HepG2 (cell line): ENCODE measurements around the gene BARHL2. TPM values are rescaled to one million over a fixed set of nuclear protein-coding genes. Genes with fewer than 3 reads are reported as not detected.

Experiments
- LCORL ChIP-seq, 2 experiments: fragments of 450-650 bp in 1 of 2; sonication (generic) in 1 of 2; formaldehyde crosslinking in 1 of 2; IDR thresholded peaks; 2 replicates each; pipeline versions ENCODE4 v1.5.0 to v1.6.1; 2017 to 2020; ENCODE audit warnings: antibody characterized with exemption in 1 of 2, missing genetic modification reagents in 1 of 2
- POGZ ChIP-seq: sonication (generic); formaldehyde crosslinking; IDR thresholded peaks from 2 replicates; pipeline ENCODE4 v1.4.0; 2020; ENCODE audit warnings: mild to moderate bottlenecking, missing genetic modification reagents
- TARDBP ChIP-seq: sonication (generic); formaldehyde crosslinking; IDR thresholded peaks from 2 replicates; pipeline ENCODE4 v1.8.0; 2022; ENCODE audit warnings: mild to moderate bottlenecking, missing genetic modification reagents
- ZNF720 ChIP-seq: sonication (generic); formaldehyde crosslinking; IDR thresholded peaks from 2 replicates; pipeline ENCODE4 v1.4.0; 2020; ENCODE audit warnings: missing genetic modification reagents
- ZNF724P ChIP-seq: sonication (generic); formaldehyde crosslinking; IDR thresholded peaks from 2 replicates; pipeline ENCODE4 v1.8.0; 2022; ENCODE audit warnings: missing genetic modification reagents, borderline replicate concordance
- polyA plus RNA-seq, 8 experiments: library from polyadenylated mRNA; depleted of rRNA in 3 of 8; stranded (reverse) in 7 of 8; unstranded in 1 of 8; fragments of >200 nt; fragmentation: Illumina TruSeq in 4 of 8; extraction: Trizol in 4 of 8; gene quantifications; 2 replicates each; pipeline versions ENCODE4 v1.2.1 to v1.2.3, GENCODE V29; 2011 to 2016; ENCODE audit warnings: low read depth in 4 of 8, missing spikeins in 1 of 8, mixed read lengths in 1 of 8; ENCODE audit not compliant: insufficient read depth in 1 of 8
- total RNA-seq, 5 experiments: library from RNA; depleted of rRNA; stranded (reverse); fragments of >200 nt; fragmentation: Illumina TruSeq; extraction: Trizol; gene quantifications; 2 replicates each; pipeline ENCODE4 v1.2.3, GENCODE V29; 2016; ENCODE audit warnings: low read depth in 1 of 5
- TF ChIP-seq, protein P1 (sequence below), 2 experiments: IDR thresholded peaks; 2 replicates each; pipeline ENCODE4 v1.6.1; 2011 to 2012; ENCODE audit warnings: low read length in 2 of 2, borderline replicate concordance in 1 of 2, low read depth in 1 of 2, mild to moderate bottlenecking in 1 of 2, moderate library complexity in 1 of 2
- TF ChIP-seq, protein P2 (sequence below): sonication (generic); formaldehyde crosslinking; IDR thresholded peaks from 2 replicates; pipeline ENCODE4 v1.5.1; 2020; ENCODE audit warnings: missing genetic modification reagents, mild to moderate bottlenecking, borderline replicate concordance

Gene BARHL2
- total and polyA plus RNA-seq, 2 of the 13 experiments (the other 11 are each of a cell fraction or from before 2014, with no cell fraction given) = not detected

DNA sequence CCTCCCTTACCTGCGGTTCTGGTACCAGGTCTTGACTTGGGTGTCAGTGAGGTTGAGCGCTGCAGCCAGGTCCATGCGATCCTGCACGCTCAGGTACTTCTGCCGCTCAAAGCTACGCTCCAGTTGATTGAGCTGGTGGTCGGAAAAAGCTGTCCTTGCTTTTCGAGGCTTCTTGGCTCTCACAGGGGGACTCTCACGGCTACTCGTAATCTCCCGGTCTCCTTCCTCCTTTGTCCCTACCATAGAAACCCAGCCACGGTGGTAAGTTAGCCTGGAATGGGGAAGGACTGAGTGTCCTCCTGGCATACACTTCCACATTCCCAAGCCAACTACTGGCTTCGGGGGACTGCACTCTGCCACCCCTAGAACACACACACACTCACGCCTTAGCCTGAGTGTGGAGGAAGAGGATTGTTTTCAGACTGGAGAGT lies 2.6 kb downstream of the BARHL2 start (continued):
- TF ChIP-seq, protein P1, sequence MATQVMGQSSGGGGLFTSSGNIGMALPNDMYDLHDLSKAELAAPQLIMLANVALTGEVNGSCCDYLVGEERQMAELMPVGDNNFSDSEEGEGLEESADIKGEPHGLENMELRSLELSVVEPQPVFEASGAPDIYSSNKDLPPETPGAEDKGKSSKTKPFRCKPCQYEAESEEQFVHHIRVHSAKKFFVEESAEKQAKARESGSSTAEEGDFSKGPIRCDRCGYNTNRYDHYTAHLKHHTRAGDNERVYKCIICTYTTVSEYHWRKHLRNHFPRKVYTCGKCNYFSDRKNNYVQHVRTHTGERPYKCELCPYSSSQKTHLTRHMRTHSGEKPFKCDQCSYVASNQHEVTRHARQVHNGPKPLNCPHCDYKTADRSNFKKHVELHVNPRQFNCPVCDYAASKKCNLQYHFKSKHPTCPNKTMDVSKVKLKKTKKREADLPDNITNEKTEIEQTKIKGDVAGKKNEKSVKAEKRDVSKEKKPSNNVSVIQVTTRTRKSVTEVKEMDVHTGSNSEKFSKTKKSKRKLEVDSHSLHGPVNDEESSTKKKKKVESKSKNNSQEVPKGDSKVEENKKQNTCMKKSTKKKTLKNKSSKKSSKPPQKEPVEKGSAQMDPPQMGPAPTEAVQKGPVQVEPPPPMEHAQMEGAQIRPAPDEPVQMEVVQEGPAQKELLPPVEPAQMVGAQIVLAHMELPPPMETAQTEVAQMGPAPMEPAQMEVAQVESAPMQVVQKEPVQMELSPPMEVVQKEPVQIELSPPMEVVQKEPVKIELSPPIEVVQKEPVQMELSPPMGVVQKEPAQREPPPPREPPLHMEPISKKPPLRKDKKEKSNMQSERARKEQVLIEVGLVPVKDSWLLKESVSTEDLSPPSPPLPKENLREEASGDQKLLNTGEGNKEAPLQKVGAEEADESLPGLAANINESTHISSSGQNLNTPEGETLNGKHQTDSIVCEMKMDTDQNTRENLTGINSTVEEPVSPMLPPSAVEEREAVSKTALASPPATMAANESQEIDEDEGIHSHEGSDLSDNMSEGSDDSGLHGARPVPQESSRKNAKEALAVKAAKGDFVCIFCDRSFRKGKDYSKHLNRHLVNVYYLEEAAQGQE (IDR thresholded peaks at IDR 0.05; ENCODE audit: borderline replicate concordance in 1 of 2, low read depth in 1 of 2, low read length in 2 of 2) = no peak
- TF ChIP-seq LCORL (IDR thresholded peaks at IDR 0.05) (no peak), LCORL (CRISPR knock-in tag; IDR thresholded peaks at IDR 0.05) (no peak), ZNF724P (CRISPR knock-in tag) (no peak), POGZ (CRISPR knock-in tag) (no peak), TARDBP (CRISPR knock-in tag) (no peak), ZNF720 (no peak)
- TF ChIP-seq, protein P2, sequence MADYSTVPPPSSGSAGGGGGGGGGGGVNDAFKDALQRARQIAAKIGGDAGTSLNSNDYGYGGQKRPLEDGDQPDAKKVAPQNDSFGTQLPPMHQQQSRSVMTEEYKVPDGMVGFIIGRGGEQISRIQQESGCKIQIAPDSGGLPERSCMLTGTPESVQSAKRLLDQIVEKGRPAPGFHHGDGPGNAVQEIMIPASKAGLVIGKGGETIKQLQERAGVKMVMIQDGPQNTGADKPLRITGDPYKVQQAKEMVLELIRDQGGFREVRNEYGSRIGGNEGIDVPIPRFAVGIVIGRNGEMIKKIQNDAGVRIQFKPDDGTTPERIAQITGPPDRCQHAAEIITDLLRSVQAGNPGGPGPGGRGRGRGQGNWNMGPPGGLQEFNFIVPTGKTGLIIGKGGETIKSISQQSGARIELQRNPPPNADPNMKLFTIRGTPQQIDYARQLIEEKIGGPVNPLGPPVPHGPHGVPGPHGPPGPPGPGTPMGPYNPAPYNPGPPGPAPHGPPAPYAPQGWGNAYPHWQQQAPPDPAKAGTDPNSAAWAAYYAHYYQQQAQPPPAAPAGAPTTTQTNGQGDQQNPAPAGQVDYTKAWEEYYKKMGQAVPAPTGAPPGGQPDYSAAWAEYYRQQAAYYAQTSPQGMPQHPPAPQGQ = no peak
